Measurements from ENCODE around the gene GPRC5C.

- TF ChIP-seq ZFP91 (CRISPR knock-in tag; IDR thresholded peaks at IDR 0.05; ENCODE audit: borderline replicate concordance) (no peak), TFDP2 (CRISPR knock-in tag; IDR thresholded peaks at IDR 0.05) (no peak), KLF9 (CRISPR knock-in tag; IDR thresholded peaks at IDR 0.05; ENCODE audit: low read depth) (no peak), REST (IDR thresholded peaks at IDR 0.05; ENCODE audit: borderline replicate concordance in 1 of 2, low read depth in 1 of 2, low read length in 2 of 2) (no peak), MXI1 (IDR thresholded peaks at IDR 0.05; ENCODE audit: borderline replicate concordance, low read depth, low read length) (no peak), FOXO1 (CRISPR knock-in tag; IDR thresholded peaks at IDR 0.05) (no peak), SUZ12 (IDR thresholded peaks at IDR 0.05; ENCODE audit: low read depth, low read length) (no peak), TCF12 (IDR thresholded peaks at IDR 0.05) (no peak), TCF12 (CRISPR knock-in tag; IDR thresholded peaks at IDR 0.05) (no peak), TBX3 (IDR thresholded peaks at IDR 0.05; ENCODE audit: borderline replicate concordance) (no peak), CHD4 (IDR thresholded peaks at IDR 0.05; ENCODE audit: borderline replicate concordance, low read length) (no peak), FOSL2 (CRISPR knock-in tag; IDR thresholded peaks at IDR 0.05) (no peak)
- TF ChIP-seq, protein P1, sequence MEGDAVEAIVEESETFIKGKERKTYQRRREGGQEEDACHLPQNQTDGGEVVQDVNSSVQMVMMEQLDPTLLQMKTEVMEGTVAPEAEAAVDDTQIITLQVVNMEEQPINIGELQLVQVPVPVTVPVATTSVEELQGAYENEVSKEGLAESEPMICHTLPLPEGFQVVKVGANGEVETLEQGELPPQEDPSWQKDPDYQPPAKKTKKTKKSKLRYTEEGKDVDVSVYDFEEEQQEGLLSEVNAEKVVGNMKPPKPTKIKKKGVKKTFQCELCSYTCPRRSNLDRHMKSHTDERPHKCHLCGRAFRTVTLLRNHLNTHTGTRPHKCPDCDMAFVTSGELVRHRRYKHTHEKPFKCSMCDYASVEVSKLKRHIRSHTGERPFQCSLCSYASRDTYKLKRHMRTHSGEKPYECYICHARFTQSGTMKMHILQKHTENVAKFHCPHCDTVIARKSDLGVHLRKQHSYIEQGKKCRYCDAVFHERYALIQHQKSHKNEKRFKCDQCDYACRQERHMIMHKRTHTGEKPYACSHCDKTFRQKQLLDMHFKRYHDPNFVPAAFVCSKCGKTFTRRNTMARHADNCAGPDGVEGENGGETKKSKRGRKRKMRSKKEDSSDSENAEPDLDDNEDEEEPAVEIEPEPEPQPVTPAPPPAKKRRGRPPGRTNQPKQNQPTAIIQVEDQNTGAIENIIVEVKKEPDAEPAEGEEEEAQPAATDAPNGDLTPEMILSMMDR (CRISPR knock-in tag; IDR thresholded peaks at IDR 0.05): no peak
Measured at GRCh38 chr17:74466111-74466827, 34.4 kb downstream of the GPRC5C start, which contains the start of gene CD300A.

Data from HepG2 (cell line).